HG02884 (cell line): ENCODE results near the gene TJAP1.
"Not testable (repeated sequence)": the region's sequence is repeated elsewhere in the genome, so short reads cannot be mapped to it uniquely, and the experiment has no call there.

Source experiments
- ATAC-seq: cut with Tn5 transposase; IDR thresholded peaks from one replicate; pipeline ENCODE4 v1.9.1; 2021; ENCODE audit warnings: mild to moderate bottlenecking, moderate library complexity; ENCODE audit not compliant: unreplicated experiment

Gene TJAP1

GRCh38 chr6:43478008-43478372 lies 620 bp downstream of the TJAP1 start:
- no peak for ATAC-seq

- ATAC-seq = no peak
Observed at GRCh38 chr6:43481075-43481474, 3.7 kb downstream of the TJAP1 start.

- ATAC-seq = no peak
Observed at GRCh38 chr6:43481591-43482236, 4.3 kb downstream of the TJAP1 start.

- no peak for ATAC-seq
Observed at GRCh38 chr6:43488667-43489276, 11.4 kb downstream of the TJAP1 start.

- no peak for ATAC-seq
Observed at GRCh38 chr6:43489277-43490072, 12.1 kb downstream of the TJAP1 start.

GRCh38 chr6:43490523-43490939 lies 13.2 kb downstream of the TJAP1 start:
- no peak for ATAC-seq

- no peak for ATAC-seq
Observed at GRCh38 chr6:43491750-43492661, 14.6 kb downstream of the TJAP1 start.

- ATAC-seq = no peak
Observed at GRCh38 chr6:43492673-43493072, 15.3 kb downstream of the TJAP1 start.

- ATAC-seq = no peak
Observed at GRCh38 chr6:43493230-43493629, 15.9 kb downstream of the TJAP1 start.

GRCh38 chr6:43493833-43494232 lies 16.5 kb downstream of the TJAP1 start:
- ATAC-seq = no peak

- no peak for ATAC-seq
Observed at GRCh38 chr6:43494321-43494720, 17.0 kb downstream of the TJAP1 start.

- no peak for ATAC-seq
Observed at GRCh38 chr6:43494766-43495165, 17.4 kb downstream of the TJAP1 start.

GRCh38 chr6:43495409-43495941 lies 18.1 kb downstream of the TJAP1 start:
- ATAC-seq = no peak

- ATAC-seq = no peak
Observed at GRCh38 chr6:43496370-43497128, 19.2 kb downstream of the TJAP1 start.

GRCh38 chr6:43497129-43497396 lies 19.7 kb downstream of the TJAP1 start:
- no peak for ATAC-seq

GRCh38 chr6:43497689-43498088 lies 20.3 kb downstream of the TJAP1 start:
- no peak for ATAC-seq

- ATAC-seq = not testable (repeated sequence)
Observed at GRCh38 chr6:43498291-43498690, 20.9 kb downstream of the TJAP1 start.

GRCh38 chr6:43499028-43499815 lies 21.9 kb downstream of the TJAP1 start:
- no peak for ATAC-seq

GRCh38 chr6:43500921-43501320 lies 23.6 kb downstream of the TJAP1 start:
- no peak for ATAC-seq

GRCh38 chr6:43502666-43503065 lies 25.3 kb downstream of the TJAP1 start:
- no peak for ATAC-seq
